Esophagus (tissue), 2 donors: ENCODE data around the gene KCNA1. TPM values are rescaled to one million over a fixed set of nuclear protein-coding genes. Genes with fewer than 3 reads are reported as not detected.

Source experiments
- H3K27ac ChIP-seq, 2 donors: one replicate each; pipeline ENCODE4 v1.5.1; 2013; ENCODE audit warnings: low read depth in 2 of 2, mild to moderate bottlenecking in 2 of 2, inconsistent platforms in 1 of 2, low read length in 1 of 2, moderate library complexity in 1 of 2
- H3K27me3 ChIP-seq, 2 donors: one replicate each; pipeline ENCODE4 v1.6.1; 2013; ENCODE audit warnings: low read length in 2 of 2, control low read depth in 1 of 2, mild to moderate bottlenecking in 1 of 2; ENCODE audit not compliant: insufficient read depth in 2 of 2, control insufficient read depth in 1 of 2
- H3K36me3 ChIP-seq, 2 donors: one replicate each; pipeline ENCODE4 v1.6.1; 2013; ENCODE audit warnings: low read length in 1 of 2; ENCODE audit not compliant: control insufficient read depth in 2 of 2, insufficient read depth in 2 of 2
- H3K4me1 ChIP-seq, 2 donors: one replicate each; pipeline ENCODE4 v1.6.1; 2013; ENCODE audit warnings: low read length in 1 of 2; ENCODE audit not compliant: control insufficient read depth in 2 of 2, insufficient read depth in 2 of 2
- H3K4me3 ChIP-seq, 2 donors: one replicate each; pipeline ENCODE4 v1.5.1; 2013; ENCODE audit warnings: low read length in 2 of 2, mild to moderate bottlenecking in 2 of 2, low read depth in 1 of 2, moderate library complexity in 1 of 2
- H3K9me3 ChIP-seq, 2 donors: one replicate each; pipeline ENCODE4 v1.6.1; 2013; ENCODE audit warnings: mild to moderate bottlenecking in 2 of 2, low read depth in 1 of 2, low read length in 1 of 2, moderate library complexity in 1 of 2; ENCODE audit not compliant: control insufficient read depth in 2 of 2, insufficient read depth in 1 of 2
- WGBS, 2 donors: extraction: QIAGEN DNeasy Blood & Tissue Kit; methylation state at CpG; one replicate each; pipeline ENCODE4 v1.1.7; 2013; 5-methylcytosine and 5-hydroxymethylcytosine counted together
- polyA plus RNA-seq, 2 donors: library from polyadenylated mRNA; stranded (reverse); fragments of 200-250 nt; gene quantifications; one replicate each; pipeline ENCODE4 v1.2.3, GENCODE V29; 2013
- donor health status: healthy with polysubstance abuse.
- donor health status: Bipolar disorder and iron deficiency.

KCNA1 gene
- polyA plus RNA-seq, 2 donors = not detected

- H3K27ac ChIP-seq = no peak overlapping the region
- WGBS, 2 donors = 3% methylated on average over 31 of the region's 31 CpGs
- H3K36me3 ChIP-seq = no peaks in the 10 kb centered on the region
- peaks cover 15 to 25% of the 10 kb centered on the region in 2 donors for H3K27me3 ChIP-seq
- H3K4me3 ChIP-seq = peak overlapping the region in 1 of 2 donors; percentile 42
- H3K4me1 ChIP-seq = peaks cover 11 to 19% of the 10 kb centered on the region in 2 donors
- peaks cover 0 to 4% of the 10 kb centered on the region in 2 donors for H3K9me3 ChIP-seq
Measured at GRCh38 chr12:4908684-4909409, 858 bp upstream of the KCNA1 start.

GRCh38 chr12:4909410-4909733 lies 333 bp upstream of the KCNA1 start:
- Histone ChIP-seq H3K9me3 (peaks cover 0 to 4% of the 10 kb centered on the region in 2 donors), H3K27ac (no peak overlapping the region), H3K27me3 (peaks cover 15 to 25% of the 10 kb centered on the region in 2 donors), H3K4me3 (peak overlapping the region in 1 of 2 donors; percentile 42), H3K36me3 (no peaks in the 10 kb centered on the region), H3K4me1 (peaks cover 11 to 19% of the 10 kb centered on the region in 2 donors)
- 0 to 2% methylated on average over 24 of the region's 24 CpGs for WGBS, 2 donors

DNA sequence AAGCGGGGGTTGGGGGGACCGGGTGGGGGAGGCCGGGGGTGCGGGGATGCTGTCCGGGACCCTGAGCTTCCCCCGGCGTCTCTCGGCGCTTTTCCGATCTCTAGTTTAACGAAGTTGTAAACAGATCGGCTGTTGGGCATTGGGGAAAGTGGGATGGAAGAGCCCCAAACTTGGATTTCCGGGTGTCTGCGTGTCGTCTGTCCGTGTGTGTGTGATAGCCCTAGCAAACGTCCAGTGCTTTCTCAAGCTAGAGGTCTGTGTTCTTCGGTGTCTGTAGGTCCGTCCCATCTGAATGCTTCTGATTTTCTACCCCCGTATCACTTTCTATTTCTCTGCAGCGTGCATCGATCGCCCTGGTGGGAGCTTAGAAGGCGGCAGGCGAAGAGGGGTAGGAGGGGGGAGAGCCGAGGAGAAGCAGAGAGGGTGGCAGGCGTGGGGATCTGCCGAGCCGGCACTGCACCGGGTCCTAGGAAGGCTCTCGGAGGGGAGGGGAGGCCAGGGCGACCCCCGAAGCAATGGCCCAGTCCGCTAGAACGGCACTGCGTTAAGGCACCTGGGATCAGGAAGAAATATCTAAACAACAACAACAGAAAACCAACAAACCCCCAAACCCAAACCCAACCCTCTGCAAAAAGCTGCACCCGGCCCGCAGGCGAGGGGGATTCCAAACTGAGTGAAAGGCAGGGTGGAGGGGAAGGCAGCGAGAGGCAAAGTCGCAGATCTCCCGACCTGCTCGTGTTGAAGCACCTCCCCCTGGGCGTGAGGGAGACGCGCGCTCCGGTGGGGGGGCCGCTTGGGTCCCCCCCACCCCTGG lies 1.0 kb downstream of the KCNA1 start:
- peaks cover 11 to 19% of the 10 kb centered on the region in 2 donors for H3K4me1 ChIP-seq
- H3K9me3 ChIP-seq = peaks cover 0 to 4% of the 10 kb centered on the region in 2 donors
- H3K27ac ChIP-seq = no peak overlapping the region
- peak overlapping the region; percentile 18 to 42 for H3K4me3 ChIP-seq
- H3K27me3 ChIP-seq = peaks cover 15 to 25% of the 10 kb centered on the region in 2 donors
- 1% methylated on average over 49 of the region's 49 CpGs for WGBS, 2 donors
- H3K36me3 ChIP-seq = no peaks in the 10 kb centered on the region

- H3K4me1 ChIP-seq = peaks cover 11 to 19% of the 10 kb centered on the region in 2 donors
- peaks cover 17 to 25% of the 10 kb centered on the region in 2 donors for H3K27me3 ChIP-seq
- WGBS, 2 donors = 40 to 44% methylated on average over 61 of the region's 61 CpGs
- H3K4me3 ChIP-seq = peak overlapping the region in 1 of 2 donors; percentile 42
- peaks cover 0 to 4% of the 10 kb centered on the region in 2 donors for H3K9me3 ChIP-seq
- no peaks in the 10 kb centered on the region for H3K36me3 ChIP-seq
- H3K27ac ChIP-seq = no peak overlapping the region
Measured at GRCh38 chr12:4911316-4911994, 1.8 kb downstream of the KCNA1 start.

DNA sequence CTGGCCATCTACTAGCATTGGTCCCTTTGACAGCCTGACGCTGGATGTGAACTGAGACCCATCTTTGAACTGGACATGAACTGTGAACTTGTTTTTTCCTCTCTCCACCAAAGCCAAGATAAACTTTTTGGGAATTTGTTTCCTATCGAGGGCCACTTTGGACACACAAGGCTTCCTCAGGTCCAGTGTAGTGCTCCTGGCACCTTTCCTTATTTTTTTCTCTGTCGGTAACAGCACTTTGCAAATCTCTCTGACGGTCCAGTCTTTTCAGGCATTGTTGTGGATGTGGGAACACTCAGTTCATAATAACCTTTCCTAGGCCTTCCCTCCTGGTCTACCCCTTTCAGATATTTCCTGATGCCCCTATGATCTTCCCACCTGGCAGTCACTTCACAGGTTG lies 5.0 kb downstream of the KCNA1 start:
- no peak overlapping the region for H3K27ac ChIP-seq
- no peak overlapping the region for H3K4me3 ChIP-seq
- H3K27me3 ChIP-seq = peaks cover 6 to 15% of the 10 kb centered on the region in 2 donors
- peaks cover 9% of the 10 kb centered on the region in 2 donors for H3K4me1 ChIP-seq
- 77 to 83% methylated on average over 4 of the region's 4 CpGs for WGBS, 2 donors
- H3K36me3 ChIP-seq = no peaks in the 10 kb centered on the region
- peaks cover 0 to 4% of the 10 kb centered on the region in 2 donors for H3K9me3 ChIP-seq

DNA sequence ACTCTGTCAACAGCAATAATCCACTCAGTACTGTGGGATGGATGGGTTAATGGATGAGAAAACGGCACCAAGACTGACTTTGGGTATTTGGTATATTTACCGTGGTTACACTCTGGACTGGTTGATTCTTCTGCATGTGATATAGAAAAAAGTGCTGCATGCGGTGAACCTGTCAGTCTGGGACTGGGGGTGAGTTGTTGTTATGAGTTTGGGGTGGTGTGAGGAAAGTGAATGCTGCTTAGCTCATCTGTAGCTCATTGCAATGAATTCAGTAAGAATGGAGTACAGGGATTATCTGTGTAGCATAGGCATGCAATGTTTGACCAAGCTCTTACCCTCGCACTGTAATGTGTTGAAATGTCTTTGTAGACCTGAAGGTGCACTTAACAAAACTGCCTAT lies 6.0 kb downstream of the KCNA1 start:
- Histone ChIP-seq H3K27ac (no peak overlapping the region), H3K36me3 (no peaks in the 10 kb centered on the region), H3K27me3 (peaks cover 6% of the 10 kb centered on the region in 2 donors), H3K9me3 (peaks cover 0 to 4% of the 10 kb centered on the region in 2 donors), H3K4me1 (peaks cover 1 to 4% of the 10 kb centered on the region in 2 donors), H3K4me3 (no peak overlapping the region)
- WGBS, 2 donors = 81 to 89% methylated on average over 4 of the region's 4 CpGs

- Histone ChIP-seq H3K4me1 (no peaks in the 10 kb centered on the region), H3K36me3 (no peaks in the 10 kb centered on the region), H3K4me3 (no peak overlapping the region), H3K27me3 (peaks cover 0 to 2% of the 10 kb centered on the region in 2 donors), H3K27ac (no peak overlapping the region), H3K9me3 (no peaks in the 10 kb centered on the region)
- WGBS, 2 donors = 74 to 75% methylated on average over 6 of the region's 6 CpGs
Measured at GRCh38 chr12:4918950-4919660, 9.4 kb downstream of the KCNA1 start.

DNA sequence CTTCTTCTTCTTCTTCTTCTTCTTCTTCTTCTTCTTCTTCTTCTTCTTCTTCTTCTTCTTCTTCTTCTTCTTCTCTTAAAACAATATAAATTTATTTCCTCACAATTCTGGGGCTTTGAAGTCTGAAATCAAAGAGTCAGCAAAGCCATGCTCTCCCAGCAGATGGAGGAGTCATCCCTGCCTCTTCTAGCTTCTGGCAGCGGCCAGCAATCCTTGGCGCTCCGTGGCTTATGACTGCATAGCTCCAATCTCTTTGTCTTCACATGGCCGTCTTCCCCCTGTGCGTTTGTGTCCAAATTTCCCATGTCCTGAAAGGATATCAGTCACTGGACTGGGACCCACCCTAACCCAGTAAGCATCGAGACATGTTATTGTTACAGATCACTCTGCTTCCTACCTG lies 22.9 kb downstream of the KCNA1 start:
- 75 to 78% methylated on average over 6 of the region's 6 CpGs for WGBS, 2 donors
- H3K36me3 ChIP-seq = no peaks in the 10 kb centered on the region
- H3K4me1 ChIP-seq = no peaks in the 10 kb centered on the region
- H3K27me3 ChIP-seq = peaks cover 2 to 3% of the 10 kb centered on the region in 2 donors
- no peak overlapping the region for H3K4me3 ChIP-seq
- H3K9me3 ChIP-seq = no peaks in the 10 kb centered on the region
- H3K27ac ChIP-seq = no peak overlapping the region

DNA sequence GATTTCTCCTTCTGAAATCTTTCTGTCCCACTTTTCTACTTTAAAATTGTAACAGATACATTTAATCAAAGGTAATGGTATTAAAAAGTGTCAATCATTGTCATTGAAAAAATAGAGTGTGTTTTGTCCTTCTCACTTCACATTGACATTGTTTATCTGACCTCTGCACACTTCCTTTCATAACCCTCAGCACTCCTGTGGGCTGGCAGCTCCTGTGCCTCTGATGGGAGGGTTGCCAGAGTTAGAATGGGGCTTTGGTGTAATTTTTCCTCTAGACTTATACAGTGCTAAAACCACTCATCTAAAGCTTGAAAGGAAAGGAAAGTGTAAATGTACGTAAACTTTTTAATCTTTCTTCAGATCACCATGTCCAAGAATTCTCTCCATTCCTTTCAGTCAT lies 23.7 kb downstream of the KCNA1 start:
- no peak overlapping the region for H3K27ac ChIP-seq
- H3K36me3 ChIP-seq = no peaks in the 10 kb centered on the region
- no peaks in the 10 kb centered on the region for H3K9me3 ChIP-seq
- no peak overlapping the region for H3K4me3 ChIP-seq
- no peaks in the 10 kb centered on the region for H3K4me1 ChIP-seq
- WGBS, 2 donors = 69 to 75% methylated on average over 1 of the region's 1 CpG
- peaks cover 2 to 3% of the 10 kb centered on the region in 2 donors for H3K27me3 ChIP-seq
